GM21390 (cell line): ENCODE data around the gene FAM174C.

Experiments
- ATAC-seq: cut with Tn5 transposase; IDR thresholded peaks from one replicate; pipeline ENCODE4 v1.9.1; 2021; ENCODE audit not compliant: unreplicated experiment

The FAM174C gene

DNA sequence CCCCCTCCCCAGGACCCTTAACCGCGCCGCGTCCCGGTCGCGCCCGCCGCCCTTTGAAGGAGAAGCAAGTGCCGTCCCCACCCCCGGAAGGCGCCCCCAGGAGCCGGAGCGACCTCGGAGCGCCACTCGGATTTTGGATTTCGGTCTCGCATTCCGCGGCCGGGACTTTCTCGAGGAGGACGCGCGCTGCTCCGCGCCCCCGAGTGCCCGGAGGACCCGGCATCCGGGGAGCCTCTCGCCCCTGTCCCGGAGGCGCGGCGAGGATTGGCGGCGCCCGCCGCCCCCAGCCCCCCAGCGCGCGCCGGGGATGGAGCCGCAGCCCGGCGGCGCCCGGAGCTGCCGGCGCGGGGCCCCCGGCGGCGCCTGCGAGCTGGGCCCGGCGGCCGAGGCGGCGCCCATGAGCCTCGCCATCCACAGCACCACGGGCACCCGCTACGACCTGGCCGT is 25.3 kb upstream of the FAM174C start:
- ATAC-seq: no peak

- ATAC-seq: no peak
Observed at GRCh38 chr19:1250437-1251260, 24.7 kb upstream of the FAM174C start.

- ATAC-seq: no peak
Observed at GRCh38 chr19:1251330-1252220, 23.8 kb upstream of the FAM174C start.

GRCh38 chr19:1252221-1252820 is 23.0 kb upstream of the FAM174C start:
- ATAC-seq: no peak

- ATAC-seq: no peak
Observed at GRCh38 chr19:1252821-1253513, 22.4 kb upstream of the FAM174C start.

DNA sequence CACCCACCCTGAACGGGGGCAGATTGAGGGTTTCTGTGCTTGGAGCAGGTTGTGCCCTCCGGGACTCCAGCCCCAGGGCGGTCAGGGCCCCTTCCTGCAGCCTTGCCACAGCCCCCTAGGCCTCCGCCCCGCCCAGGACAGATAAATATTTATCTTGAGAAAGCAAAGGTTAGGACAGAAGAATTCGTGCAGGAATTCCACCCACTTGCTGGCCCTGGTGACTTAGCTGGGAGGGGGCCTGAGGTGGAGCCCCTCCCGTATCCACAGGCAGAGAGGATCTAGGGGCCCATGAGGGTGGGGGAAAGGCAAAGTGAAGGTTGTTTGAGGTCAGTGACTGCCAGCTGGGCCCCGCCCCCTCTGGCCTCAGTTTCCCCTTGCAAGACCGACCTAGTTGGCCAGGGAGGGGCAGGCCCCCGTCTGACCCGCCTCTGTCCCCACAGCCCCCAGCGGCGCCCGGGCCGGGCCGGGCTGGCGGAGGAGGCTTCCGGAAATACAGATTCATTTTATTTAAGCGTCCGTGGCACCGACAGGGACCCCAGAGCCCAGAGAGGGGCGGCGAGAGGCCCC is 21.7 kb upstream of the FAM174C start:
- ATAC-seq: no peak

DNA sequence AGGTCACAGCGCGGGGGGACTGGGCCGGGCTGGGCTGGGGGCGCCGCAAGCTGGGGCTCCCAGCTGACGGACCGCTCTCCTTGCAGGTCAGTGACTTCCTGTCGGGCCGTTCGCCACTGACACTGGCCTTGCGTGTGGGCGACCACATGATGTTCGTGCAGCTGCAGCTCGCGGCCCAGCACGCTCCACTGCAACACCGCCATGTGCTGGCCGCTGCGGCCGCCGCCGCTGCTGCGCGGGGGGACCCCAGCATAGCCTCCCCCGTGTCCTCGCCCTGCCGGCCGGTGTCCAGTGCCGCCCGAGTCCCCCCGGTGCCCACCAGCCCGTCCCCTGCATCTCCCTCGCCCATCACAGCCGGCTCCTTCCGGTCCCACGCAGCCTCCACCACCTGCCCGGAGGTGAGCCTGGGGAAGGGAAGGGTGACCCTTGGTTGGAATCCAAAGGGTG is 21.2 kb upstream of the FAM174C start:
- ATAC-seq: no peak

GRCh38 chr19:1254530-1255185 is 20.7 kb upstream of the FAM174C start:
- ATAC-seq: no peak

- ATAC-seq: no peak
Observed at GRCh38 chr19:1255186-1256161, 19.9 kb upstream of the FAM174C start.

DNA sequence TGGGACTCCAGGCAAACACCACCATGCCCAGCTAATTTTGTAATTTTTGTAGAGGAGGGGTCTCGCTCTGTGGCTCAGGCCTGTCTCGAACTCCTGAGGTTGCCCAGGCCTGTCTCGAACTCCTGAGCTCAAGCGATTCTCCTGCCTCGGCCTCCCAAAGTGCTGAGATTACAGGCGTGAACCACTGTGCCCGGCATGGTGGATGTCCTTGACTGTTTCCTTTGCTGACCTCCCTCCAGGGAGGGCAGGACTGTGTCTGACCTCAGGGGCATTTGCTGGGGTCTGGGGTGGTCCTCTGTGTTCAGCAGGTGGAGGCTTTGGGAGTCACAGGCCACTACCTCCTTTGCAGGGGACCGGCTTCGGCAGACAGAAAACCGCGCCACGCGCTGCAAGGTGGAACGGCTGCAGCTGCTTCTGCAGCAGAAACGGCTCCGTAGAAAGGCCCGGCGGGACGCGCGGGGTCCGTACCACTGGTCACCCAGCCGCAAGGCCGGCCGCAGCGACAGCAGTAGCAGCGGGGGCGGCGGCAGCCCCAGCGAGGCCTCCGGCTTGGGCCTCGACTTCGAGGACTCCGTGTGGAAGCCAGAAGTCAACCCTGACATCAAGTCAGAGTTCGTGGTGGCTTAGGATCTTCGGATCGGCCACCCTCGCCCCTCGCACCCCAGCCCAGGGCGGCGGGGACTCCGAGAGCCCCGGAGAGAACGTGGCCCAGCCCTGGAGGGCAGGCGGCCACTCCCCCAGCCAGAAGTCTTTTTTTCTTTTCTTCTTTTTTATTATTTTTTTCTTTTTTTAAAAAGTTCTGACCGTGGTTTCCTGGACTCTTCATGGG is 18.5 kb upstream of the FAM174C start:
- no peak for ATAC-seq

DNA sequence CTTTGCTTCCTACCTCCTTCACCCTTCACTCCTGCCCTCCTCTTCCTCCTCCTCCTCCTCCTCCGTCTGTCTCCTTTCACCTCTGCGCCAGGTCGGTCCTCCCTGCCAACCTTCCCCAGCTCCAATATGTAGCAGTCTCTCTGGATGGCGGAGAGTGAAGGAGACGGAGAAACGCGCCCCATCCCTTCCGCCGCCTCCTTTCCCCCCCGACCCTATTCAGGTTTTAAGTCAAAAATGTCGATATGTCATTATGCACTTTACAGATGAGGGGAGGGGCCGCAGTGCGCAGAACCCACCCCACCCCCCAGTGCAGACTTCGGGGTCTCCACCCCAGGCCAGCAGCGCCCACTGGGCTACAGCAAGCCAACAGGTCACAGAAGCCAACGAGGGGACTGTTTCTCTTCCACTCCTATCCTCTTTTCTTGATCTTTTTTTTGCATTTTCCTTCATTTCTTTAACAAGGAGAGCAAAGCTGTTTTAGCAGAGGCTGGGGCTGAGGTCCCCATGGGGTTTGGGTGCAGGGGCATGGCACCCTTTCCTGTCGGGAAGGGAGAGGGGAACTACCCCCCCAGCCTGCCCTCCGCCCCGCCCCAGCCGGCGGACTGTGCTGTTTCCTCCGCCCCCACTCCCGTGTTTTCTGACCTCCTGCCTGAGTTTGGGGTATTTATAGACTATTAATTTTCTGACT is 17.7 kb upstream of the FAM174C start:
- ATAC-seq: no peak

DNA sequence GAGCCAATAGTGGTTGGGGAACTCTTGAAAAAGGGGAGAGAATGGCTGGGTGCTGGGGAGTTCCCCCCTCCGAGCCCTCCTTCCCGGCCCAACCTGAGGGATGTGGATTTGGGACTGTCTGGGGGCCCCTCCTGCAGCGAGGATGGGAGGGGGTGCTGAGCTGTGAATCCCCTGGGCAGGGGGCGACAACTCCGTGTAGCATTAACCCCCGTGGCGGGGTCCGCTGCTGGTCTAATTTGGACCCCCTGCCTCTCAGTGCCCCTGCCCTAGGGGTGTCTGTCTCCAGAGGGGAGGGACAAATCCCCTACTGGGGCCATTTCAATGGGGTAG is 17.2 kb upstream of the FAM174C start:
- no peak for ATAC-seq

DNA sequence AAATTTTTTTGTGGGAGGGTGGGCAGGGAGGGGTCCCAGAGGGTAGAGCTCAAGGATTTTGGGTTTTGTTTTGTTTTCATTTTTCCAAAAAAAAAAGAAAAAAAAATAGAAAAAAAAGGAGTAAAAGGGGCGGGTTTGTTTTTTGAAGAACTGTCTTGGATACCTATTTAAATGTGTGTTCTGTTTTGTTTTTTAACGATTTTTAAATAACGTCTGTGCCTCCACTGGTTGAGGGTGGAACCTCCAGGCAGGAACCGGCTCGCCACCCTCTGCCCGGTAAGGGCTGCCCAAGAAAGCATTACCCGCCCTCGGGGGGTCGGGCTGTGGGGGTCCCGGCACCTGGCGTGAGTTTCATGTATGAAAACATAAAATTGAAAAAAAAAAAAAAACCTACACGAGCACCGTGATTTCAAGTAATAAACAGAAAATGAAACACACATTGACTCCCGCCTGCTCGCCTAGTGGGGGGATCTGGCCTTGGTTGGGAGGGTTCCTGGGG is 16.6 kb upstream of the FAM174C start:
- no peak for ATAC-seq

DNA sequence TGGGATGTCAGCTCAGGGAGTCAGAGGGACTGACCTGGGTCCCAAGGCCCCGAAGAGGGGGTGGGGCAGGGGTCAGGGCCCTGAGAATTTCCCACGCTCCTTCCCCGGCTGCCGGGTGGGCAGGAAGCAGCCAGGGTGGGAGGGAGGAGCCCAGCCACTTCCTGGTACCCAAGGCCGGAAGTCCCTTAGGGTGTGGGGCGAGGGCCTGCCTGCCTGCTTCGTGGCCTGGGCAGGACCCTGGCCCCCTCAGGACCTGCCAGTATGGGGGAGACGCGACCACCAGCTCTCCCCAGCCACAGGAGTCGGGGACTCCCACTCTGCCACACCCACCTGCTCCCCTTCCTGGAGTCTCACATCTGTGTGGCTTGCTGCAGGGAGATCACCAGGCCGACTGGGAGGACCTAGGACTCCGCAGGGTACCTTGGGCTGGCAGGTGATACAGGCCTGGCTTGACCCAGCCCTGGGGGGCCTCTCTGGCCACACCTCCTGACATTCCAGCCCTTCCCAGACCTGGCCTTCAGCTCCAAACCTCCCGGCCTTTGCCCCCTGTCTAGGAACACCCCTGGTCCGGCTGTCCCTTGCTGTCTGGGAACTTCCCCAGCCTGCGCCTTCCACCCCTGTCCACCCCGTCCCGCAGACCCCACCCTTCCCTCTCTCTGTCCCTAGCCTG is 16.0 kb upstream of the FAM174C start:
- no peak for ATAC-seq

DNA sequence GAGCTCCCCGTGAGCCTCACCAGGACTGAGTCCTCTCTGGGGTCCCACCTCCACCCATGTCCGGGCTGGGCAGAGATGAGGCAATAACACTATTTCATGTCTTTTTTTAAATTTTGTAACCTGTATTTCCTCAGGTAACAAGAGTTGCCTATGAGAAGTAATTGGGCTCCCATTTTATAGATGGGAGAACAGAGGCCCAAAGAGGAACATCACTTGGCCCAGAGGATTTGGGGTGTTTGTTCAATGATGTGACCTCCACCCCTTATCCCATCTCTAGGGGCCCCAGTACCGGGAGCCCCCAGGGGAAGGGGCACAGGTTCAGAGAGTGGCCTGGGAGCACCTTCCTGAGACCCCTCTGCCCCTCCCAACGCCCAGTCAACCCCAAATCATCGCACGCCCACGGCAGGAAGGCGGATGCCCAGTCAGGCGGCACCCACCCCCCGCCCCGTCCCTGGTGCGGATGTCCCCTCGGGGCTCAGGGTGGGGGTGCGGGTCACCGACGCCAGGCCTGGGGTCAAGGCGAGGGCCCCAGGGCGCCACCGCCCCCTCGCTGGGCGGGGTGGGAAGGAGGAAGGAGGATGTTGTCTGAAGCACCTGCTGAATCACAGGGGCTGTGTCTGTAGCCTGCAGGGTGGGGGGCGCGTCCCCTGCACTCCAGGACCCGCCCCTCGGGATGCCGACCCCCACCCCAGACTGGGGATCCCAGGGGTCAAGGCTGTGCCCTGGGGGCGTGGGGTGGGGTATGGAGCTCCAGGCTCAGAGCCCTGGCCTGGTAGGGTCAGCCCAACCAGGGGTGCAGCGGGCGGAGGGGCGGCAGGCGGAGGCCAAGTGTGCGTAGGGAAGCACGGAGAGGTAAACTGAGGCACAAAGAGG is 15.2 kb upstream of the FAM174C start:
- peak; percentile 1 for ATAC-seq
